GM19438 (cell line): ENCODE data around the gene PHF11.

ENCODE experiments used
- ATAC-seq: cut with Tn5 transposase; IDR thresholded peaks from one replicate; pipeline ENCODE4 v1.9.1; 2021; ENCODE audit warnings: low read depth; ENCODE audit not compliant: unreplicated experiment

The PHF11 gene

DNA sequence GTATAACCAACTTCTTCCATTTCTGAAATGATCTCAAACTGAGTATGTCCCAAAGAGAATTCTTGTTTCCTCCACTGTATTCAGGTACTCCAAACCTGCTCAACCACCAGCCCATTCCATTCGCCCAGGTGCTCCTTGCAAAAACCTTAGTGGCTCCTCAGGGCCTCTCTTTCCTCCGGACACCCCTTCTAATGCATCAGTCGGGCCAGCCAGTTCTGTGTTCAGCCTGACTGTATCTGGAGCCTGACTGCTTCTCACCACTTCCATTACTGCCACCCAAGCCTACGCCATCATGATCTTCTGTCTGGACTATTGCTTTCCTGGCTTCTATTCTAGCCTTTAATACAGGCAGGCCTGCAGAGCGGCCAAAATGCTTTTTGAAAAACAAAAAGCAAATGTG lies 1.5 kb downstream of the PHF11 start:
- ATAC-seq, result no peak

GRCh38 chr13:49498206-49498605 lies 2.5 kb downstream of the PHF11 start:
- no peak for ATAC-seq

DNA sequence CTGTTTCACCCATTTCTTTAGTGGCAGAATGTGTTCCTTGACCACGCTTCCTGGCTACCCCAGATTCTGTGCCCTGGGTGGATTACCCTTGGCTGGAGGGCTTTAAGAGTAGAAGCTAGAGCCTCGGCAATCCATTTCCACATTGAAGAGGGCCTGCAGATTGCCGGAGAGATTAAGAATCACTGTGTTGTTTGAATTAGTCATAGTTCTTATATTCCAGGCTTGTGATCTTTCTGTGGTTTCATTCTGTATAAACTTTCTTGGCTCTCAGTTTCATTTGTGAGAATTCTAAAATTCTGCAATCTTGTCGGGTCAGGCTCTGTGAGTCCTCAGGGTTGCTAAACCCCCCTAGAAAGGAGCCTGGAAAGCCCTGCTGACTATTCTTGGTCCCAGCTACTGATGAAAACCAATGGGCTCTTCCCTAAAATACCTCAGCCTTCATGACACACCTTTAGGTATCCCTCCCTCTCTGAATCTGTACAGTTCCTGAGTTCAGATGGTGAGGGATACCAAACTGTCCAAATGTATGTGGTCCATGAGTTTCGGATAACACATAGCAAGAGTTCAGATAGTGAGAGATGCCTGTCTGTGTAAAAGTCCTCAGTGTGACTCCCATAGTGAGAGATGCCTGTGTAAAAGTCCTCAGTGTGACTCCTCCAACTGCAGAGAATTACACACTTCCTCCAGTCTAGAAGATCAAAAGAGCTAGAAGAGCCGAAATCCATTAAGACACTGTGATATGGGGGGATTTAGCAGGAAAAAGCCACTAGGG lies 4.3 kb downstream of the PHF11 start:
- ATAC-seq, result no peak

DNA sequence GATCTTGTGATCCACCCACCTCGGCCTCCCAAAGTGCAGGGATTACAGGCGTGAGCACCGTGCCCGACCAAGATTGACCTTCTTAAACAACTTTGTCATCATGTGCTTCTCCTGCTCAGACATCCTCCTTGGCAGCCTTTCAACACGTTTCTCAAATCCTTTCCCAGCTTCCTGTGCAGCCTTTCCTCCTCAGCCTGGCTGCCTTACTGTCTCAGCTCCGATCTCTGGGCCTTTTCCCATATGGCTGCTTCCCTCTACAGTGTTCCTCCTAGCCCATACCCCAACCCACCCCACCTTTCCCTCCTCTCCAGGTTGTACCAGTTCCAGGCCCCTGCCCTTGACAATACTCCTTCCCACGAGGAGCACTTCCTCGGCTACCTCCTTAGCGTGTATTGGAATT lies 7.2 kb downstream of the PHF11 start:
- no peak for ATAC-seq

DNA sequence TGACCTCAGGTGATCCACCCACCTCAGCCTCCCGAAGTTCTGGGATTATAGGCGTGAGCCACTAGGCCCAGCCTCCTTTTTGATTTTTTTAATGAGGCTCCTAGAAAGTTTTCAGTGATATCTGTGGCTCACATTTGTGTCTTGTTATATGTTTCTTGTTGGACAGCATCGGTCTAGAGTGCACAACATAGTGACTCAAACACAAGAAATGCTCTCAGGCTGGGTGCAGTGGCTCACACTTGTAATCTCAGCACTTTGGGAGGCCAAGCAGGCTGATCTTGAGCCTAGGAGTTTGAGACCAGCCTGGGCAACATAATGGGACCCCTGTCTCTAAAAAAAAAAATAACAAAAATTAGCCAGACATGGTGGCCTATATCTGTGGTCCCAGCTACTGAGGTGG lies 8.2 kb downstream of the PHF11 start:
- no peak for ATAC-seq

GRCh38 chr13:49512578-49512977 lies 16.8 kb downstream of the PHF11 start:
- ATAC-seq, result no peak

GRCh38 chr13:49516467-49516866 lies 20.7 kb downstream of the PHF11 start:
- no peak for ATAC-seq

DNA sequence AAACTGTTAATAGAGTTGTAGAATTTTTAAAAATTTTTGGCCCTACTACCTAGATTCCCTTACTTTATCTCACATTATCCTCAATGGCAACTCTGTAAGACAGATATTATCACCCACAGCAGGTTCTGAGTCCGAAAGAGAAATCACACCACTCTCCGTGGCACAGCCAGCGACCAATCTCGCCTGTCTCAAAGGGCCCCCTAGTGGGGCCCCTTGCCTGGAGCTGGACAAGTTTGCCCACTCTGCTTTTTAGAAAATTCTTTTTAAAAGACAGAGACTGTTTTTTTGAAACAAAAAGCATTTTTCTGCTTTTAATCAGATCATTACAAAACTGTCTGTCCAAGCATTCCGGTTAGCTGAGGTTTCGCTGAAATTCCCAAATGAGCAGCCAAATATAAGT lies 21.7 kb downstream of the PHF11 start:
- ATAC-seq, result no peak

DNA sequence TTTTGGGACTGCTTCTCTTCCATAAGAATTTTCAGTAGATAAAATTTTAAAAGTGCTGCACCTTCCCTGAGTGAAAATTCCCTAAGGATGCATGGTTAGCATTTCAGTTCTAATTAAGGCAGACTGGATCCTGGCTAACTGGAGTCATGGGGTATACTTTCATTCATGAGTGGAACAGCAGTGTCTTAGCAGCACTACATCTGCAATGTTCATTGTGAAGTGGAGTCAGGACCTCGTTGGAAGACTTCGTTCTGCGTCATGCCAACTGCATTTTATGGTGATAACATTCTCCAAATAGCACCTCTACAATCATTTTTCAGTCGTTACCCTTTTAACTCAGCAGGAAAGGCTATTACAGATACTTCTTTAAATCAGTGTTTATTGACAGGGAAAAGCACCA lies 25.5 kb downstream of the PHF11 start:
- no peak for ATAC-seq

GRCh38 chr13:49524740-49525501 lies 29.2 kb downstream of the PHF11 start:
- ATAC-seq, result no peak

DNA sequence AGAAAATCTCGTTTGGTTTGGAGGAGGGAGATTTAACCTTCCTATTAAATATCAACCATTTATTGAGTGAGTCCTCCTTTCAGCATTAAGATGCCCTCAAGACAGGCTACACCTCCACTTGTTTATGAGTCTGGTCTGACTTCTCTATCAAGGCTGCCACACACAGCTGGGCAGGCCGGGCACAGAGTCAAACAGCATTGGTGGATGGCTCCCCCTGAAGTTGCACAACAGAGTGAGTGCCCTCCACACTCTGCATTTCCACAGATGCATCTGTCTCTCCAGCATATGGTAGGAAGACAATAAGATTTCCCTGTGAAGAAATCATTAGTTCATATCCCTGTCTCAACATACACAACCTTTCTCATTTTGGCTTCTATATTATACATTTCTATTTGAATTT lies 31.4 kb downstream of the PHF11 start:
- ATAC-seq, result no peak

GRCh38 chr13:49528161-49528560 lies 32.4 kb downstream of the PHF11 start:
- ATAC-seq, result no peak

DNA sequence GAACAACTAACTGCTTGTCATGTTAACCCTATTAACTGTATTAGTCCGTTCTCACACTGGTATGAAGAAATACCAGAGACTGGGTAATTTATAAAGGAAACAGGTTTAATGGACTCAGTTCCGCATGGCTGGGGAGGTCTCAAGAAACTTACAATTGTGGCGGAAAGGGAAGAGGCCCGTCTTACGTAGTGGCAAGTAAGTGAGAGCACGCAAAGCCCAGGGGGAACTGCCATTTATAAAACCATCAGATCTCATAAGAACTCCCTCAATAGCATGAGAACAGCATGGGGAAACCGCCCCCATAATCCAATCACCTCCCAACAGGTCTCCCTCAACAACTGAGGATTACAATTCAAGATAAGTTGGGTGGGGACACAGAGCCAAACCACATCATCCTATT lies 34.7 kb downstream of the PHF11 start:
- ATAC-seq, result peak; percentile 89

GRCh38 chr13:49532593-49532992 lies 36.8 kb downstream of the PHF11 start:
- no peak for ATAC-seq

GRCh38 chr13:49533011-49533410 lies 37.3 kb downstream of the PHF11 start:
- ATAC-seq, result no peak

DNA sequence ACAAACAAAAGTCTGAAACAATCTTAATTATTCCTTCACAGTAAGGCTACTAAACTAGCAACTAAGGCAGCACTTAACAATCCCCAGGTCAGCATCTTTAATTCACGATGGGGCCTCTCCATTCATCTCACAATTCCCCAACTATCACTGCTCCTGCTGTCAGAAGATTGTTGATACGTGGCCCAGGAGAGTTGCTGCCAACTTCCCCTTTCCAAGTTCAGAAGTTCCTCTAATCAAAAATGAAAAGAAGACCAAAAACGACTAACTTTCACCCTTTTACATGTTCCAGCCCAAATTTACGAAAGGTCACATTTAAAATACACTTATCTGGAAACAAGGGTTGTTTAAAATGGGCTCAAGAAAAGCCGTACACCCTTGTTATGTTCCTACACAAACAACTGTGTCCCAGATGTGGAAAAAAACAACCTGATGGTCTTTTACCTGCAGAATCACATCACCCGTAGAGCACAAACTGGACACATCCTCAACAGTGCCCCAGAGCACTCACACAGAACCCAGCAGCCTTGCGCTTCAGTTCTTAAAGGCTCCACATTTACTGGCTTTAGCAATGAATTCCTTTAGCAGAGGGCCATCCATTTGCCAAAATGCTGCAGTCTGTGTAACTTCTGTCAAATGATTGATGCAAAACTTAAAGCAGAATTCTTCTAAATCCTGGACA lies 38.0 kb downstream of the PHF11 start:
- no peak for ATAC-seq

GRCh38 chr13:49536144-49536873 lies 40.6 kb downstream of the PHF11 start:
- no peak for ATAC-seq

- no peak for ATAC-seq
Observed at GRCh38 chr13:49538404-49538803, 42.7 kb downstream of the PHF11 start.

DNA sequence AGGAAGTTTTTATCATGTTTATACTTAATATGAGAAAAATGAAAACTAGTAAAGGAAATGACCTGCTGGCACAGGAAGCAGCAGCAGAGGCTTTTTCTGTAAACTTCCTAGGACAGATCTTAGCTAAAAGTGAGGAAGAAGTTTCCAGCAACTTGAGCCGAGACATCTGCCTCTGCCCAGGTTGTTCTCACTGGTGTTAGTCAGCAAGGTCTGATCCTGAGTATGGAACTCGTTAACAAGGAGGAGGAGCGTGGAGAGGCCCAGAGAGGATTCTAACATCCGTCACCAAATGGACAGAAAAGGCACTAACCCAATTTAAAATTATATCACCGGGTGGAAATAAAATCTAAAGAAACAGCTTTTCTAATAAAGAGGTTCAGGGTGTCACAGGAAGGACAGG lies 43.6 kb downstream of the PHF11 start:
- no peak for ATAC-seq

GRCh38 chr13:49539746-49540145 lies 44.0 kb downstream of the PHF11 start:
- ATAC-seq, result no peak

DNA sequence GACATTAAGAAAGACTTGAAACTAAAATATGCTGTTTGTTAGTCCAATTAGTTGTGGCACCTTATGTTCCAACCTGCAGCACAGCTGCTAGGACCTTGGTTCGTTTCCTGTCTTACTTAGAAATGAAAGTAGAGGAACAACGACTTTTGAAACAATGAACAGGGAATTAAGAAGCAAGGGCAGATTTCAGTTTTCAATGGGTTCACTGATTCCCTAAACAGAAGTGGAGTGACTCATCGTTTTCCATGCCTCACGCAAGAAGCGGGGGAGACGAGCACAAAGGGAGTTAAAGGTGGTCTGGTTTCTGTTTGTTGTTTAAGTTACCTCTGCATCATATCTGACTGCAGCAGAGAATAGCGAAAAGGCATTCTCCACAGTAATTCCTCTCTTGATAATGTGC lies 44.8 kb downstream of the PHF11 start:
- ATAC-seq, result no peak
